Natural killer cell (primary cell): Measurements from ENCODE around the gene FAM131A. TPM values are rescaled to one million over a fixed set of nuclear protein-coding genes. Genes with fewer than 3 reads are reported as not detected.

Experiments
- ATAC-seq, 3 donors: fragments of 150-1000 bp in 2 of 3; fragments of 200-7000 bp in 1 of 3; cut with Tn5 transposase; 1 replicate in 1 of 3; 2 replicates in 2 of 3; pipeline ENCODE4 v1.10.0; 2021; ENCODE audit warnings: mild to moderate bottlenecking in 2 of 3, moderate library complexity in 2 of 3
- DNase-seq, 2 donors: peaks; one replicate each; pipeline versions ENCODE4 v3.0.0 to v3.0.0-alpha.2; 2013 to 2021; ENCODE audit warnings: mixed read lengths in 1 of 2
- H3K27ac ChIP-seq: one replicate; pipeline ENCODE4 v1.5.1; 2013; ENCODE audit warnings: mild to moderate bottlenecking, low read length
- H3K27me3 ChIP-seq: one replicate; pipeline ENCODE4 v1.6.1; 2013; ENCODE audit warnings: low read length; ENCODE audit not compliant: control insufficient read depth, insufficient read depth
- H3K36me3 ChIP-seq: one replicate; pipeline ENCODE4 v1.6.1; 2013; ENCODE audit warnings: low read length; ENCODE audit not compliant: control insufficient read depth, insufficient read depth
- H3K4me1 ChIP-seq: one replicate; pipeline ENCODE4 v1.6.1; 2013; ENCODE audit warnings: low read length; ENCODE audit not compliant: control insufficient read depth, insufficient read depth
- H3K4me3 ChIP-seq: one replicate; pipeline ENCODE4 v1.5.1; 2013; ENCODE audit warnings: low read length
- H3K9me3 ChIP-seq: one replicate; pipeline ENCODE4 v1.6.1; 2013; ENCODE audit warnings: low read length; ENCODE audit not compliant: control insufficient read depth, insufficient read depth
- H3K27ac Mint-ChIP-seq, 2 donors: one replicate each; pipeline ENCODE4 v1.8.0; 2022; ENCODE audit warnings: mild to moderate bottlenecking in 2 of 2, mixed read lengths in 2 of 2, moderate library complexity in 1 of 2
- H3K27me3 Mint-ChIP-seq, 2 donors: one replicate each; pipeline ENCODE4 v1.8.0; 2022; ENCODE audit warnings: low read depth in 2 of 2, mixed read lengths in 2 of 2
- H3K36me3 Mint-ChIP-seq: one replicate; pipeline ENCODE4 v1.8.0; 2022; ENCODE audit warnings: mixed read lengths
- H3K4me1 Mint-ChIP-seq, 2 donors: one replicate each; pipeline ENCODE4 v1.8.0; 2022; ENCODE audit warnings: mixed read lengths in 2 of 2
- H3K4me3 Mint-ChIP-seq: one replicate; pipeline ENCODE4 v1.8.0; 2022; ENCODE audit warnings: mild to moderate bottlenecking, moderate library complexity, mixed read lengths
- H3K9me3 Mint-ChIP-seq, 2 donors: one replicate each; pipeline ENCODE4 v1.8.0; 2022; ENCODE audit warnings: mixed read lengths in 2 of 2
- WGBS: methylation state at CpG from one replicate; pipeline ENCODE4 v1.1.7; 2013; ENCODE audit warnings: missing lambda C conversion rate; ENCODE audit not compliant: insufficient coverage; 5-methylcytosine and 5-hydroxymethylcytosine counted together
- intact Hi-C: fragments of 100-400 bp; cut with micrococcal nuclease; formaldehyde crosslinking; loops from one replicate; pipeline ENCODE4 v1.14.2; 2022
- total RNA-seq, 4 donors: library from RNA; stranded (reverse); fragments of 120-200 nt in 1 of 4; gene quantifications; one replicate each; pipeline versions ENCODE4 v1.2.3 to v1.2.4, GENCODE V29; 2013 to 2022
- TF ChIP-seq, protein P1 (sequence below): fragments of 200-600 bp; IDR thresholded peaks from one replicate; pipeline ENCODE4 v1.8.0; 2022; ENCODE audit warnings: antibody characterized with exemption

FAM131A gene
- total RNA-seq, 3 donors from 2014 or later (not counting 1 experiment from before 2014, with no cell fraction given): 6.9 to 8.8 (median 8.5) TPM

DNA sequence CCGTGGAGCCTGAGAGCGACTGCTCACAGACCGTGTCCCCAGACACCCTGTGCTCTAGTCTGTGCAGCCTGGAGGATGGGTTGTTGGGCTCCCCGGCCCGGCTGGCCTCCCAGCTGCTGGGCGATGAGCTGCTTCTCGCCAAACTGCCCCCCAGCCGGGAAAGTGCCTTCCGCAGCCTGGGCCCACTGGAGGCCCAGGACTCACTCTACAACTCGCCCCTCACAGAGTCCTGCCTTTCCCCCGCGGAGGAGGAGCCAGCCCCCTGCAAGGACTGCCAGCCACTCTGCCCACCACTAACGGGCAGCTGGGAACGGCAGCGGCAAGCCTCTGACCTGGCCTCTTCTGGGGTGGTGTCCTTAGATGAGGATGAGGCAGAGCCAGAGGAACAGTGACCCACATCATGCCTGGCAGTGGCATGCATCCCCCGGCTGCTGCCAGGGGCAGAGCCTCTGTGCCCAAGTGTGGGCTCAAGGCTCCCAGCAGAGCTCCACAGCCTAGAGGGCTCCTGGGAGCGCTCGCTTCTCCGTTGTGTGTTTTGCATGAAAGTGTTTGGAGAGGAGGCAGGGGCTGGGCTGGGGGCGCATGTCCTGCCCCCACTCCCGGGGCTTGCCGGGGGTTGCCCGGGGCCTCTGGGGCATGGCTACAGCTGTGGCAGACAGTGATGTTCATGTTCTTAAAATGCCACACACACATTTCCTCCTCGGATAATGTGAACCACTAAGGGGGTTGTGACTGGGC is 7.3 kb downstream of the FAM131A start:
- Mint-ChIP-seq H3K4me3 (no peak overlapping the region), H3K4me1 (peaks cover 0 to 12% of the 10 kb centered on the region in 2 donors), H3K27ac (no peak overlapping the region), H3K9me3 (no peaks in the 10 kb centered on the region), H3K27me3 (no peaks in the 10 kb centered on the region), H3K36me3 (no peaks in the 10 kb centered on the region)
- Histone ChIP-seq H3K4me1 (no peaks in the 10 kb centered on the region), H3K9me3 (no peaks in the 10 kb centered on the region), H3K36me3 (peaks cover 5% of the 10 kb centered on the region), H3K27me3 (no peaks in the 10 kb centered on the region), H3K4me3 (no peak overlapping the region), H3K27ac (no peak overlapping the region)
- no peak for ATAC-seq
- intact Hi-C loops: no loop called here
- 95% methylated on average over 23 of the region's 24 CpGs for WGBS
- DNase-seq: no peak
- TF ChIP-seq, protein P1, sequence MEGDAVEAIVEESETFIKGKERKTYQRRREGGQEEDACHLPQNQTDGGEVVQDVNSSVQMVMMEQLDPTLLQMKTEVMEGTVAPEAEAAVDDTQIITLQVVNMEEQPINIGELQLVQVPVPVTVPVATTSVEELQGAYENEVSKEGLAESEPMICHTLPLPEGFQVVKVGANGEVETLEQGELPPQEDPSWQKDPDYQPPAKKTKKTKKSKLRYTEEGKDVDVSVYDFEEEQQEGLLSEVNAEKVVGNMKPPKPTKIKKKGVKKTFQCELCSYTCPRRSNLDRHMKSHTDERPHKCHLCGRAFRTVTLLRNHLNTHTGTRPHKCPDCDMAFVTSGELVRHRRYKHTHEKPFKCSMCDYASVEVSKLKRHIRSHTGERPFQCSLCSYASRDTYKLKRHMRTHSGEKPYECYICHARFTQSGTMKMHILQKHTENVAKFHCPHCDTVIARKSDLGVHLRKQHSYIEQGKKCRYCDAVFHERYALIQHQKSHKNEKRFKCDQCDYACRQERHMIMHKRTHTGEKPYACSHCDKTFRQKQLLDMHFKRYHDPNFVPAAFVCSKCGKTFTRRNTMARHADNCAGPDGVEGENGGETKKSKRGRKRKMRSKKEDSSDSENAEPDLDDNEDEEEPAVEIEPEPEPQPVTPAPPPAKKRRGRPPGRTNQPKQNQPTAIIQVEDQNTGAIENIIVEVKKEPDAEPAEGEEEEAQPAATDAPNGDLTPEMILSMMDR: no peak

DNA sequence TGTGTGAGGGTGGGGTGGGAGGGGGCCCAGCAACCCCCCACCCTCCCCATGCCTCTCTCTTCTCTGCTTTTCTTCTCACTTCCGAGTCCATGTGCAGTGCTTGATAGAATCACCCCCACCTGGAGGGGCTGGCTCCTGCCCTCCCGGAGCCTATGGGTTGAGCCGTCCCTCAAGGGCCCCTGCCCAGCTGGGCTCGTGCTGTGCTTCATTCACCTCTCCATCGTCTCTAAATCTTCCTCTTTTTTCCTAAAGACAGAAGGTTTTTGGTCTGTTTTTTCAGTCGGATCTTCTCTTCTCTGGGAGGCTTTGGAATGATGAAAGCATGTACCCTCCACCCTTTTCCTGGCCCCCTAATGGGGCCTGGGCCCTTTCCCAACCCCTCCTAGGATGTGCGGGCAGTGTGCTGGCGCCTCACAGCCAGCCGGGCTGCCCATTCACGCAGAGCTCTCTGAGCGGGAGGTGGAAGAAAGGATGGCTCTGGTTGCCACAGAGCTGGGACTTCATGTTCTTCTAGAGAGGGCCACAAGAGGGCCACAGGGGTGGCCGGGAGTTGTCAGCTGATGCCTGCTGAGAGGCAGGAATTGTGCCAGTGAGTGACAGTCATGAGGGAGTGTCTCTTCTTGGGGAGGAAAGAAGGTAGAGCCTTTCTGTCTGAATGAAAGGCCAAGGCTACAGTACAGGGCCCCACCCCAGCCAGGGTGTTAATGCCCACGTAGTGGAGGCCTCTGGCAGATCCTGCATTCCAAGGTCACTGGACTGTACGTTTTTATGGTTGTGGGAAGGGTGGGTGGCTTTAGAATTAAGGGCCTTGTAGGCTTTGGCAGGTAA is 8.1 kb downstream of the FAM131A start:
- H3K4me3 Mint-ChIP-seq: no peak overlapping the region
- Histone ChIP-seq H3K27ac (no peak overlapping the region), H3K4me3 (no peak overlapping the region), H3K36me3 (peaks cover 5% of the 10 kb centered on the region), H3K27me3 (no peaks in the 10 kb centered on the region), H3K9me3 (no peaks in the 10 kb centered on the region), H3K4me1 (no peaks in the 10 kb centered on the region)
- intact Hi-C loops: no loop called here
- H3K4me1 Mint-ChIP-seq: peaks cover 0 to 11% of the 10 kb centered on the region in 2 donors
- ATAC-seq (peak in 1 of 3 donors; percentile 24), DNase-seq (no peak)
- no peaks in the 10 kb centered on the region for H3K27me3 Mint-ChIP-seq
- no peaks in the 10 kb centered on the region for H3K9me3 Mint-ChIP-seq
- TF ChIP-seq, protein P1: no peak
- 85% methylated on average over 14 of the region's 14 CpGs for WGBS
- H3K27ac Mint-ChIP-seq: no peak overlapping the region
- no peaks in the 10 kb centered on the region for H3K36me3 Mint-ChIP-seq

DNA sequence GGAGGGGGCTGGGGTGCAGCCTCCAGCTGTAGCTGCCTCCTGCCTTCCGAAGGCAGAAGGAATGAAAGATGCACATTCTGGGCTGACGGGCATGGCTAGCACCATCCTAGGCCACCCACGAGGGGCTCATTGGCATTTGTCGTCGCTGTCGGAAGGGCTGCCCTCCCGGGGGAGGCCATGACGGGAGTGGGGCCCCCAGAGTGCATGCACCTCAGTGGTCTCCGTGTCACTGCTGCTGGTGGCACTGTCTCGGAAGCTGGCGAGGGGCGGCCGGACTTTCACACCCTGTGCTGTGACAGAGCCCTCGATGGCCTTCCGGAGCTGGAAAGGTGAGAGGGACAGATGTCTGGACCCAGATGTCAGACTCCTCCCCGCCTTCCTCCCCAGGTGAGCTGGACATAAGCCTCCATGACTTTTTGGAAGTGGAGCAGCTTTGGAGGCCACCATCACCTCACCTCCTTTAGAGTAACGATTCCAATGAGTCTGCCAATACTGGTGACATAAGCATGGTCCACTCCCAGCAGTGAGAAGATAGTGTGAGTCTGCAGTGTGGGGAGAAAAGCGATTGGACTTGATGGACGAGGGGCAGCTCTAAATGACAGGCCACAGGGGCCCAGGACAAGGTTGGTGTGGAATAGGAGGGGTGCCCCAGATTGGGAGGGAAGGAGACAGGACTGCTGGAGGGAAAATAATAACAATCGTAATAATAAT is 9.2 kb downstream of the FAM131A start:
- H3K4me1 Mint-ChIP-seq: peaks cover 0 to 4% of the 10 kb centered on the region in 2 donors
- TF ChIP-seq, protein P1: no peak
- no peaks in the 10 kb centered on the region for H3K36me3 Mint-ChIP-seq
- ATAC-seq: no peak
- no peak overlapping the region for H3K27ac ChIP-seq
- H3K27me3 ChIP-seq: no peaks in the 10 kb centered on the region
- no peak overlapping the region for H3K27ac Mint-ChIP-seq
- H3K4me1 ChIP-seq: no peaks in the 10 kb centered on the region
- H3K27me3 Mint-ChIP-seq: no peaks in the 10 kb centered on the region
- WGBS: 94% methylated on average over 20 of the region's 20 CpGs
- H3K36me3 ChIP-seq: peaks cover 5% of the 10 kb centered on the region
- DNase-seq: no peak
- H3K4me3 Mint-ChIP-seq: no peak overlapping the region
- no peaks in the 10 kb centered on the region for H3K9me3 Mint-ChIP-seq
- intact Hi-C loops: no loop called here
- H3K9me3 ChIP-seq: no peaks in the 10 kb centered on the region
- H3K4me3 ChIP-seq: no peak overlapping the region
